Upper lobe of right lung (tissue), 1 donor: Measurements from ENCODE around the gene NEK2. TPM values are rescaled to one million over a fixed set of nuclear protein-coding genes. Genes with fewer than 3 reads are reported as not detected.
A peak's percentile ranks its signal among the peaks of the same experiment; 100 is the strongest.

ENCODE experiments used
- ATAC-seq: fragments of 200-7000 bp; cut with Tn5 transposase; one replicate; pipeline ENCODE4 v1.9.1; 2020; ENCODE audit warnings: mild to moderate bottlenecking, moderate library complexity
- DNase-seq: peaks from one replicate; pipeline ENCODE4 v3.0.0-alpha.2; 2020
- H3K27ac ChIP-seq: fragments of 200-600 bp; one replicate; pipeline ENCODE4 v1.8.0; 2022
- H3K27me3 ChIP-seq: fragments of 200-600 bp; one replicate; pipeline ENCODE4 v1.8.0; 2022; ENCODE audit warnings: mild to moderate bottlenecking
- H3K36me3 ChIP-seq: fragments of 200-600 bp; one replicate; pipeline ENCODE4 v1.8.0; 2022
- H3K4me1 ChIP-seq: fragments of 200-600 bp; one replicate; pipeline ENCODE4 v1.8.0; 2022
- H3K4me3 ChIP-seq: fragments of 200-600 bp; one replicate; pipeline ENCODE4 v1.8.0; 2022; ENCODE audit warnings: mild to moderate bottlenecking
- H3K9me3 ChIP-seq: fragments of 200-600 bp; one replicate; pipeline ENCODE4 v1.8.0; 2022
- intact Hi-C: fragments of 100-400 bp; cut with DNase I; formaldehyde crosslinking; loops from one replicate; pipeline ENCODE4 v1.11.0; 2022
- total RNA-seq: library from RNA; stranded (reverse); fragmentation: NEBNext Ultra II Directional; extraction: Animal tissue kit (Norgen Biotek cat#: 25700); gene quantifications from one replicate; pipeline ENCODE4 v1.2.1, GENCODE V29; 2021
- TF ChIP-seq, protein P1 (sequence below): fragments of 200-600 bp; IDR thresholded peaks from one replicate; pipeline ENCODE4 v1.8.0; 2022; ENCODE audit warnings: antibody characterized with exemption
- donor health status: DM: no; HTN: yes; CAD: no; lungs with severe emphysema.

The NEK2 gene
- total RNA-seq, 1 donor from 2014 or later, result 0.35 TPM

GRCh38 chr1:211613108-211613947, 62.1 kb downstream of the NEK2 start:
- Histone ChIP-seq H3K9me3 (no peaks in the 10 kb centered on the region), H3K4me3 (no peak overlapping the region), H3K36me3 (no peaks in the 10 kb centered on the region), H3K4me1 (peaks cover 15% of the 10 kb centered on the region), H3K27me3 (no peaks in the 10 kb centered on the region), H3K27ac (peak overlapping the region; percentile 17)
- intact Hi-C loops, result no loop called here
- TF ChIP-seq, protein P1, sequence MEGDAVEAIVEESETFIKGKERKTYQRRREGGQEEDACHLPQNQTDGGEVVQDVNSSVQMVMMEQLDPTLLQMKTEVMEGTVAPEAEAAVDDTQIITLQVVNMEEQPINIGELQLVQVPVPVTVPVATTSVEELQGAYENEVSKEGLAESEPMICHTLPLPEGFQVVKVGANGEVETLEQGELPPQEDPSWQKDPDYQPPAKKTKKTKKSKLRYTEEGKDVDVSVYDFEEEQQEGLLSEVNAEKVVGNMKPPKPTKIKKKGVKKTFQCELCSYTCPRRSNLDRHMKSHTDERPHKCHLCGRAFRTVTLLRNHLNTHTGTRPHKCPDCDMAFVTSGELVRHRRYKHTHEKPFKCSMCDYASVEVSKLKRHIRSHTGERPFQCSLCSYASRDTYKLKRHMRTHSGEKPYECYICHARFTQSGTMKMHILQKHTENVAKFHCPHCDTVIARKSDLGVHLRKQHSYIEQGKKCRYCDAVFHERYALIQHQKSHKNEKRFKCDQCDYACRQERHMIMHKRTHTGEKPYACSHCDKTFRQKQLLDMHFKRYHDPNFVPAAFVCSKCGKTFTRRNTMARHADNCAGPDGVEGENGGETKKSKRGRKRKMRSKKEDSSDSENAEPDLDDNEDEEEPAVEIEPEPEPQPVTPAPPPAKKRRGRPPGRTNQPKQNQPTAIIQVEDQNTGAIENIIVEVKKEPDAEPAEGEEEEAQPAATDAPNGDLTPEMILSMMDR, result no peak
- ATAC-seq, result peak; percentile 89
- DNase-seq, result peak; percentile 79

DNA sequence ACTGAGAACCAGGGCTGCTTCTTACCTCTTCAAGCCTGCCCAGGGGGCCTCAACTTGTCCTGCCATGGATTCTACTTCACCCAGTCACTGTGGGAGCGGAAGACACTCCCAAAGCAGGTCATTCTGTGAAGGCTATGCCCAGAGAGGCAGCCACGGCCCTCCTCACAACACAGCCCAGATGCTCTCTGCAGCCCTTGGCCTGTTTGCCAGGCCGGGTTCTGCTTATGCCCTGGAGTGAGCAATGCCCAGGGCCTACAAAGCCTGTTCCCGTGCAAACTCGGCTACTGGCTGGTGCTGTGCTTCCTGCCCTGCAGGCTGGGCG, 62.7 kb downstream of the NEK2 start:
- TF ChIP-seq, protein P1, result no peak
- Histone ChIP-seq H3K4me1 (peaks cover 15% of the 10 kb centered on the region), H3K9me3 (no peaks in the 10 kb centered on the region), H3K27me3 (no peaks in the 10 kb centered on the region), H3K4me3 (no peak overlapping the region), H3K36me3 (no peaks in the 10 kb centered on the region), H3K27ac (peak overlapping the region; percentile 17)
- no peak for ATAC-seq
- no peak for DNase-seq
- intact Hi-C loops, result no loop called here

Other genes starting within 250 kb of the NEK2 start
- 0.29 TPM for gene RD3, start 183.5 kb downstream of the NEK2 start, total RNA-seq
- gene SLC30A1, start 96.5 kb downstream of the NEK2 start, total RNA-seq, result 15.6 TPM
- 34.5 TPM for gene LPGAT1, start 155.1 kb upstream of the NEK2 start, total RNA-seq